Ascending aorta (tissue), 2 donors: Measurements from ENCODE around the gene CLDN5. TPM values are rescaled to one million over a fixed set of nuclear protein-coding genes. Genes with fewer than 3 reads are reported as not detected.

ENCODE experiments used
- DNase-seq, 2 donors: peaks; one replicate each; pipeline ENCODE4 v3.0.0-alpha.2; 2019; ENCODE audit warnings: low spot score in 2 of 2
- H3K27ac ChIP-seq, 2 donors: fragments of 200-600 bp; sonication (generic); one replicate each; pipeline ENCODE4 v1.5.1; 2016 to 2017; ENCODE audit warnings: mild to moderate bottlenecking in 1 of 2
- H3K27me3 ChIP-seq: fragments of 200-600 bp; sonication (generic); one replicate; pipeline ENCODE4 v1.5.1; 2017
- H3K36me3 ChIP-seq, 2 donors: fragments of 200-600 bp; sonication (generic); one replicate each; pipeline ENCODE4 v1.5.1; 2016
- H3K4me1 ChIP-seq, 2 donors: fragments of 200-600 bp; sonication (generic); one replicate each; pipeline ENCODE4 v1.5.1; 2016 to 2017; ENCODE audit warnings: mild to moderate bottlenecking in 1 of 2
- H3K4me3 ChIP-seq, 2 donors: fragments of 200-600 bp; sonication (generic); one replicate each; pipeline ENCODE4 v1.5.1; 2016 to 2017; ENCODE audit warnings: mild to moderate bottlenecking in 1 of 2
- H3K9me3 ChIP-seq, 2 donors: fragments of 200-600 bp; sonication (generic); one replicate each; pipeline ENCODE4 v1.5.1; 2016
- CTCF ChIP-seq, 3 experiments: fragments of 200-600 bp in 2 of 3; fragments of 450-650 bp in 1 of 3; sonication (generic) in 2 of 3; IDR thresholded peaks; one replicate each; pipeline ENCODE4 v1.5.1; 2016 to 2019; ENCODE audit warnings: antibody characterized with exemption in 3 of 3, mild to moderate bottlenecking in 1 of 3, moderate library complexity in 1 of 3
- intact Hi-C: fragments of 100-400 bp; cut with DNase I; formaldehyde crosslinking; loops from one replicate; pipeline ENCODE4 v1.15.1; 2023
- total RNA-seq: library from RNA; depleted of rRNA; stranded (reverse); fragments of >200 nt; gene quantifications from one replicate; pipeline ENCODE4 v1.1.0, GENCODE V29; 2016

CLDN5 gene
- total RNA-seq, 1 donor from 2014 or later = 482 TPM

- intact Hi-C loops = loop anchor here (2.0 kb wide), 1 partner anchor 241 kb away; no protein-coding TSS in a partner anchor
- peaks cover 3 to 11% of the 10 kb centered on the region in 2 donors for H3K4me1 ChIP-seq
Observed at GRCh38 chr22:19477321-19478044, 46.7 kb downstream of the CLDN5 start.

GRCh38 chr22:19476023-19476422 lies 48.2 kb downstream of the CLDN5 start:
- no peaks in the 10 kb centered on the region for H3K27me3 ChIP-seq
- no peak overlapping the region for H3K27ac ChIP-seq
- peaks cover 39 to 40% of the 10 kb centered on the region in 2 donors for H3K36me3 ChIP-seq
- intact Hi-C loops = no loop called here
- no peak overlapping the region for H3K4me3 ChIP-seq
- peaks cover 3 to 11% of the 10 kb centered on the region in 2 donors for H3K4me1 ChIP-seq
- TF ChIP-seq CTCF (IDR thresholded peaks at IDR 0.05) = no peak
- no peaks in the 10 kb centered on the region for H3K9me3 ChIP-seq
- DNase-seq = no peak

More at GRCh38 chr22:19477321-19478044, 46.7 kb downstream of the CLDN5 start:
- peak in 1 of 3 experiments; percentile 24 for TF ChIP-seq CTCF (IDR thresholded peaks at IDR 0.05)
- no peak for DNase-seq
- Histone ChIP-seq H3K27me3 (no peaks in the 10 kb centered on the region), H3K9me3 (no peaks in the 10 kb centered on the region), H3K27ac (peak overlapping the region; percentile 7 to 98), H3K36me3 (peaks cover 24 to 25% of the 10 kb centered on the region in 2 donors), H3K4me3 (peak overlapping the region; percentile 84 to 85)

- DNase-seq = no peak
- no peaks in the 10 kb centered on the region for H3K9me3 ChIP-seq
- intact Hi-C loops = no loop called here
- H3K4me3 ChIP-seq = no peak overlapping the region
- TF ChIP-seq CTCF (IDR thresholded peaks at IDR 0.05) = no peak
- H3K36me3 ChIP-seq = peaks cover 63 to 64% of the 10 kb centered on the region in 2 donors
- H3K4me1 ChIP-seq = peaks cover 0 to 7% of the 10 kb centered on the region in 2 donors
- no peak overlapping the region for H3K27ac ChIP-seq
- H3K27me3 ChIP-seq = no peaks in the 10 kb centered on the region
Observed at GRCh38 chr22:19473578-19473977, 50.6 kb downstream of the CLDN5 start.

Other genes with a start within 250 kb of the CLDN5 start
- 26.0 TPM for gene CLTCL1, start 232.7 kb downstream of the CLDN5 start, total RNA-seq
- 36.2 TPM for gene HIRA, start 92.7 kb downstream of the CLDN5 start, total RNA-seq
- 14.7 TPM for gene MRPL40, start 91.9 kb downstream of the CLDN5 start, total RNA-seq
- 58.5 TPM for gene C22orf39, start 76.7 kb downstream of the CLDN5 start, total RNA-seq
- 81.5 TPM for gene UFD1, start 45.2 kb downstream of the CLDN5 start, total RNA-seq
- not detected for gene CDC45, start 44.5 kb downstream of the CLDN5 start, total RNA-seq
- gene SEPTIN5, start 190.1 kb upstream of the CLDN5 start, total RNA-seq = 105 TPM
- 50.2 TPM for gene GP1BB, start 199.1 kb upstream of the CLDN5 start, total RNA-seq
- gene TBX1, start 236.4 kb upstream of the CLDN5 start, total RNA-seq = not detected